Keratinocyte (primary cell): Measurements from ENCODE around the gene KRT34. TPM values are rescaled to one million over a fixed set of nuclear protein-coding genes. Genes with fewer than 3 reads are reported as not detected.
"Not testable (repeated sequence)": the region's sequence is repeated elsewhere in the genome, so short reads cannot be mapped to it uniquely, and the experiment has no call there.

Experiments
- DNase-seq: peaks from one replicate; pipeline ENCODE4 v3.0.0-alpha.2; 2011; ENCODE audit warnings: low read depth, missing footprints, low spot score
- FAIRE-seq: peaks from 2 replicates; lab custom pipeline; 2011; peaks lifted over from hg19 to GRCh38; lab: Jason Lieb, UNC
- H2AFZ ChIP-seq: 2 replicates; pipeline ENCODE4 v1.6.0; 2012; ENCODE audit warnings: low read length, control low read depth, inconsistent platforms; ENCODE audit not compliant: control insufficient read depth
- H3K27ac ChIP-seq: 2 replicates; pipeline ENCODE4 v1.5.1; 2011; ENCODE audit warnings: low read length; ENCODE audit not compliant: control insufficient read depth, insufficient read depth
- H3K27me3 ChIP-seq: 3 replicates; pipeline ENCODE4 v1.6.0; 2011; ENCODE audit warnings: low read length; ENCODE audit not compliant: control insufficient read depth, insufficient read depth; ENCODE audit errors: extremely low read depth
- H3K36me3 ChIP-seq, 2 experiments: 2 replicates in 1 of 2; 3 replicates in 1 of 2; pipeline ENCODE4 v1.5.1; 2011; ENCODE audit warnings: low read length in 2 of 2, mild to moderate bottlenecking in 1 of 2; ENCODE audit not compliant: control insufficient read depth in 2 of 2, insufficient read depth in 2 of 2; ENCODE audit errors: extremely low read depth in 1 of 2
- H3K4me1 ChIP-seq: 3 replicates; pipeline ENCODE4 v1.5.1; 2011; ENCODE audit warnings: low read length; ENCODE audit not compliant: control insufficient read depth, insufficient read depth; ENCODE audit errors: extremely low read depth
- H3K4me2 ChIP-seq: 3 replicates; pipeline ENCODE4 v1.6.0; 2011; ENCODE audit warnings: low read depth, low read length; ENCODE audit not compliant: control insufficient read depth, insufficient read depth; ENCODE audit errors: extremely low read depth
- H3K4me3 ChIP-seq, 3 experiments: fragments of 200-600 bp in 1 of 3; sonication (generic) in 1 of 3; 2 replicates in 2 of 3; 3 replicates in 1 of 3; pipeline ENCODE4 v1.5.1; 2011 to 2016; ENCODE audit warnings: low read length in 3 of 3, mild to moderate bottlenecking in 3 of 3, control low read depth in 2 of 3, inconsistent platforms in 1 of 3, low read depth in 1 of 3, mixed read lengths in 1 of 3, mixed run types in 1 of 3, moderate library complexity in 1 of 3; ENCODE audit not compliant: control insufficient read depth in 2 of 3, insufficient read depth in 2 of 3; ENCODE audit errors: extremely low read depth in 1 of 3
- H3K79me2 ChIP-seq: 2 replicates; pipeline ENCODE4 v1.6.0; 2012; ENCODE audit warnings: low read length; ENCODE audit not compliant: control insufficient read depth, insufficient read depth
- H3K9ac ChIP-seq: 3 replicates; pipeline ENCODE4 v1.6.0; 2011; ENCODE audit warnings: low read length; ENCODE audit not compliant: control insufficient read depth, insufficient read depth; ENCODE audit errors: extremely low read depth
- H3K9me1 ChIP-seq: 3 replicates; pipeline ENCODE4 v1.6.0; 2011; ENCODE audit warnings: low read length; ENCODE audit not compliant: control insufficient read depth, insufficient read depth; ENCODE audit errors: extremely low read depth
- H3K9me3 ChIP-seq: 2 replicates; pipeline ENCODE4 v1.5.1; 2012; ENCODE audit warnings: low read depth, low read length; ENCODE audit not compliant: control insufficient read depth
- H4K20me1 ChIP-seq: 3 replicates; pipeline ENCODE4 v1.6.0; 2011; ENCODE audit warnings: low read length; ENCODE audit not compliant: control insufficient read depth, insufficient read depth; ENCODE audit errors: extremely low read depth
- EZH2 ChIP-seq: IDR thresholded peaks from one replicate; pipeline ENCODE4 v1.6.1; 2012; ENCODE audit warnings: inconsistent platforms, mild to moderate bottlenecking, low read length, moderate library complexity
- dilution Hi-C: fragments of 300-500 bp; cut with MboI; formaldehyde crosslinking; loops from one replicate; pipeline ENCODE4 v1.7.0; 2020; ENCODE audit warnings: low sequenced_read_pairs; ENCODE audit not compliant: extremely low pct_ligation_motif_present
- polyA plus RNA-seq, 5 experiments: library from polyadenylated mRNA; depleted of rRNA in 3 of 5; stranded (reverse) in 3 of 5; stranded (forward) in 1 of 5; unstranded in 1 of 5; fragments of >200 nt; gene quantifications; 1 replicate in 1 of 5; 2 replicates in 3 of 5; 3 replicates in 1 of 5; pipeline versions ENCODE4 v1.2.1 to v1.2.3, GENCODE V29; 2011 to 2012; ENCODE audit warnings: missing spikeins in 2 of 5, low read depth in 1 of 5, low replicate concordance in 1 of 5
- TF ChIP-seq, protein P1 (sequence below), 3 experiments: IDR thresholded peaks in 1 of 3; conservative IDR thresholded peaks in 1 of 3; optimal IDR thresholded peaks in 1 of 3; 2 replicates in 2 of 3; 3 replicates in 1 of 3; pipeline versions ENCODE3 to v1.5.1; 2011; ENCODE audit warnings: low read length in 3 of 3, mild to moderate bottlenecking in 3 of 3, moderate library complexity in 2 of 3, control low read depth in 1 of 3, inconsistent platforms in 1 of 3; ENCODE audit not compliant: insufficient read depth in 2 of 3; ENCODE audit errors: extremely low read depth in 1 of 3

KRT34 gene
- polyA plus RNA-seq, 1 donor (not counting 4 experiments of a cell fraction or from before 2014, with no cell fraction given), result 4.8 TPM

DNA sequence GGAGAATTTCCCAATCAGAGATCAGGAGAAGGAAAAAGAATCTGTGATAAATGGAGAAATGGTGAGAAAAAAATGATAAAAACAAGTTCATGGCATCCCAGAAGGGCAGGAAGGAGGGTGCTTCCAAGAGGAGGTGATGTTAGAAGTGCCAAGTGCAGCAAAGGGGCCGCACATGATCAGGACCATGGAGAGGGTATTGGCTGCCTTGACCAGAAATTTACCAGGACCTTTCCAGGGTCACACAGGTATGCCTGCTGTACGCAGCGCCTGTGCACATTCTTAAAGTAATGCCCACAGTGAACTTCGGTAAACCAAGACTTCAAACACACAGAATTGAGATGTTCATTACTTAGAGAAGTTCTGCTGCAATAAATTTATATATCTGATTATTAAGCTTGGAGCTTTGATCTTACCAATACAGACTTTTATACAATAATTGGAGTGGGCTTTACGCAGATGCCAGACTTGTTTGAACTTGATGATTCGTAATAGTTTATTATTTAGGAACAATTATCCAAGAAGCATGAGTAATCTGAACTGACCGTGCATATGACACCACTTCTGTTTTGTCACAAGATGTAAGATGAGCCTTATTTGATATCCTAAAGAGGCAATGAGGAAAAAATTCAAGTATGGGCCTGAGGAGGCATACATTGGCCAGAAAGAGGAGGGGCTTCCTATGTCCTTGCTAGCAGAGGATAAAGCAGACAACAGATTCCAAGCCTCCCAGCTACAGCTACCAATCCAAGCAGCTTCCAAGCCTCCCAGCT lies 29.3 kb downstream of the KRT34 start:
- Histone ChIP-seq H3K27ac (no peak overlapping the region), H3K4me3 (no peak overlapping the region), H3K4me2 (peak overlapping the region; percentile 29), H3K9ac (no peak overlapping the region), H3K79me2 (no peaks in the 10 kb centered on the region), H3K36me3 (no peaks in the 10 kb centered on the region), H3K9me3 (no peaks in the 10 kb centered on the region), H2AFZ (no peak overlapping the region), H3K9me1 (no peaks in the 10 kb centered on the region), H3K27me3 (no peaks in the 10 kb centered on the region), H4K20me1 (no peaks in the 10 kb centered on the region), H3K4me1 (peaks cover 36% of the 10 kb centered on the region)
- DNase-seq (no peak), FAIRE-seq (peak; percentile 72)
- TF ChIP-seq, protein P1, sequence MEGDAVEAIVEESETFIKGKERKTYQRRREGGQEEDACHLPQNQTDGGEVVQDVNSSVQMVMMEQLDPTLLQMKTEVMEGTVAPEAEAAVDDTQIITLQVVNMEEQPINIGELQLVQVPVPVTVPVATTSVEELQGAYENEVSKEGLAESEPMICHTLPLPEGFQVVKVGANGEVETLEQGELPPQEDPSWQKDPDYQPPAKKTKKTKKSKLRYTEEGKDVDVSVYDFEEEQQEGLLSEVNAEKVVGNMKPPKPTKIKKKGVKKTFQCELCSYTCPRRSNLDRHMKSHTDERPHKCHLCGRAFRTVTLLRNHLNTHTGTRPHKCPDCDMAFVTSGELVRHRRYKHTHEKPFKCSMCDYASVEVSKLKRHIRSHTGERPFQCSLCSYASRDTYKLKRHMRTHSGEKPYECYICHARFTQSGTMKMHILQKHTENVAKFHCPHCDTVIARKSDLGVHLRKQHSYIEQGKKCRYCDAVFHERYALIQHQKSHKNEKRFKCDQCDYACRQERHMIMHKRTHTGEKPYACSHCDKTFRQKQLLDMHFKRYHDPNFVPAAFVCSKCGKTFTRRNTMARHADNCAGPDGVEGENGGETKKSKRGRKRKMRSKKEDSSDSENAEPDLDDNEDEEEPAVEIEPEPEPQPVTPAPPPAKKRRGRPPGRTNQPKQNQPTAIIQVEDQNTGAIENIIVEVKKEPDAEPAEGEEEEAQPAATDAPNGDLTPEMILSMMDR (optimal IDR thresholded peaks at IDR 0.05 in 1 of 3, IDR thresholded peaks at IDR 0.05 in 1 of 3, conservative IDR thresholded peaks at IDR 0.05 in 1 of 3; ENCODE audit: extremely low read depth in 1 of 3, insufficient read depth in 2 of 3, low read length in 3 of 3), result no peak
- no peak for TF ChIP-seq EZH2
- dilution Hi-C loops, result no loop called here

DNA sequence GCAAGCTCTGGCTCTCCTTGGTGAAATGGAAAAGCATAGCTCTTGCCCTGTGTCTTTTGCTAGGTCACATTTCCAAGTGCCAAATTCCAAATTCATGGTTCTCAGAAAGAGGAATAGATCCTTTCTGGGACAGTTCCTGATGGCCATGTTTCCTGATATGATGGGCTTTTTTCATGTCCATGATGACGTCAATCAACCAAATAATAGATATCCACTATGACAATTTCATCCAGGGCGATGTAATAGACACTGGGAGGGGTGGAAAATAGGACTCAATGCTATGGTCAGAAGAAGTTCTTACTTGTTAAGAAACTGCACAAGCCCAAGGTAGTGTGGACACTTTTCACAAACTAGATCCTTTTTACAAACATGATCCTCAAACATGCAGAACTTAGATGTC lies 30.9 kb downstream of the KRT34 start:
- no peak for FAIRE-seq
- H3K79me2 ChIP-seq, result no peaks in the 10 kb centered on the region
- no peak overlapping the region for H3K4me2 ChIP-seq
- no peak overlapping the region for H3K9ac ChIP-seq
- dilution Hi-C loops, result no loop called here
- no peaks in the 10 kb centered on the region for H3K36me3 ChIP-seq
- H3K9me1 ChIP-seq, result no peaks in the 10 kb centered on the region
- H3K4me1 ChIP-seq, result peaks cover 41% of the 10 kb centered on the region
- no peak for DNase-seq
- no peaks in the 10 kb centered on the region for H3K9me3 ChIP-seq
- no peak overlapping the region for H3K4me3 ChIP-seq
- TF ChIP-seq, protein P1 (optimal IDR thresholded peaks at IDR 0.05 in 1 of 3, IDR thresholded peaks at IDR 0.05 in 1 of 3, conservative IDR thresholded peaks at IDR 0.05 in 1 of 3; ENCODE audit: extremely low read depth in 1 of 3, insufficient read depth in 2 of 3, low read length in 3 of 3), result no peak
- no peak for TF ChIP-seq EZH2
- no peak overlapping the region for H2AFZ ChIP-seq
- no peak overlapping the region for H3K27ac ChIP-seq
- no peaks in the 10 kb centered on the region for H4K20me1 ChIP-seq
- no peaks in the 10 kb centered on the region for H3K27me3 ChIP-seq

DNA sequence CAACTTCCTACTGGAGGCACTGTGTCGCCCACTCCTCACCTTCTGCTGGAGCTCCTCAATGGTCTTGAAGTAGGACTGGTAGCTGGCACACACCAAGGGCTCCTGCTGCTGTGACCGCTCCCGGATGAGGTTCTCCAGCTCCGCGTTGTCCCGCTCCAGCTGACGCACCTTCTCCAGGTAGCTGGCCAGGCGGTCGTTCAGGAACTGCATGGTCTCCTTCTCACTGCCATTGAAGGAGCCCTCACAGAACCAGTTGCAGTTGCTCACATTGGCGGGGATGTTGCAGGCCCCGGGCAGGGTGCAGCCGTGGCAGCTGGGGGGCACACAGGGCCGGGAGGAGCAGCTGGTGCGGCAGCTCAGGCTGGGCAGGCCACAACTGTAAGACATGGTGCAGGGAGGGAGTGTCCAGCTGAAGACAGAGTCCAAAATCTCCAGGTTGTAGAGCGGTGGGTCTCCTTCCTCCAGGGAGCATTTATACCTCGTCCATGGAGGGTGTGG lies 31.7 kb downstream of the KRT34 start, which contains the start of gene KRT33A:
KRT33A (minus strand) TSS at position 448 of the 498 bp plus-strand sequence; CDS start at position 387, 61 bp downstream.
- H3K4me2 ChIP-seq, H3K79me2 ChIP-seq, dilution Hi-C loops, H4K20me1 ChIP-seq, H2AFZ ChIP-seq, H3K27me3 ChIP-seq, H3K36me3 ChIP-seq, H3K9me1 ChIP-seq, DNase-seq, H3K27ac ChIP-seq, FAIRE-seq, H3K9ac ChIP-seq, H3K9me3 ChIP-seq, H3K4me3 ChIP-seq: not testable (repeated sequence)
- H3K4me1 ChIP-seq, result peaks cover 41% of the 10 kb centered on the region
